ENCODE data around the gene MYOG. TPM values are rescaled to one million over a fixed set of nuclear protein-coding genes. Genes with fewer than 3 reads are reported as not detected.

MYOG gene
- total and polyA plus RNA-seq, 10 donors: not detected

GRCh38 chr1:203050826-203051225 lies 35.0 kb downstream of the MYOG start:
- Histone ChIP-seq H3K4me1 (peaks cover 0 to 18% (median 2%) of the 10 kb centered on the region in 6 donors), H3K27me3 (replicated peaks in 1 of 7) (peaks cover 0 to 38% (median 0%) of the 10 kb centered on the region in 7 donors), H3K27ac (no peak overlapping the region), H3K36me3 (no peaks in the 10 kb centered on the region), H3K4me3 (no peak overlapping the region), H3K9me3 (no peaks in the 10 kb centered on the region)
- 66 to 87% (median 74%) methylated on average over 4 of the region's 4 CpGs for WGBS, 5 donors
- DNase-seq: no peak
- TF ChIP-seq POLR2A (IDR thresholded peaks at IDR 0.05): no peak
- intact Hi-C loops (cut with DNase I; ENCODE audit: low total_unique reads): no loop called here

- TF ChIP-seq POLR2A (IDR thresholded peaks at IDR 0.05) (no peak), POLR2AphosphoS5 (IDR thresholded peaks at IDR 0.05) (no peak), CTCF (IDR thresholded peaks at IDR 0.05 in 8 of 11, conservative IDR thresholded peaks at IDR 0.05 in 3 of 11) (no peak)
- no peaks in the 10 kb centered on the region for H3K36me3 ChIP-seq
- no peak for DNase-seq
- H3K9me3 ChIP-seq: no peaks in the 10 kb centered on the region
- H3K4me3 ChIP-seq: no peak overlapping the region
- 77 to 90% (median 88%) methylated on average over 13 to 14 of the region's 14 CpGs for WGBS, 5 donors
- no peak overlapping the region for H3K27ac ChIP-seq
- peaks cover 0 to 41% (median 0%) of the 10 kb centered on the region in 7 donors for H3K27me3 ChIP-seq (replicated peaks in 1 of 7)
- H3K4me1 ChIP-seq: peaks cover 0 to 20% (median 2%) of the 10 kb centered on the region in 6 donors
- intact Hi-C loops (cut with DNase I; ENCODE audit: low total_unique reads): no loop called here
Observed at GRCh38 chr1:203049576-203050180, 36.1 kb downstream of the MYOG start.

- TF ChIP-seq CTCF (IDR thresholded peaks at IDR 0.05 in 8 of 11, conservative IDR thresholded peaks at IDR 0.05 in 3 of 11): no peak
- no peak for TF ChIP-seq POLR2A (IDR thresholded peaks at IDR 0.05)
- no peak for TF ChIP-seq POLR2AphosphoS5 (IDR thresholded peaks at IDR 0.05)
- Histone ChIP-seq H3K4me3 (no peak overlapping the region), H3K27ac (no peak overlapping the region), H3K36me3 (no peaks in the 10 kb centered on the region), H3K27me3 (replicated peaks in 1 of 7) (peaks cover 0 to 41% (median 0%) of the 10 kb centered on the region in 7 donors), H3K4me1 (peaks cover 0 to 20% (median 2%) of the 10 kb centered on the region in 6 donors), H3K9me3 (no peaks in the 10 kb centered on the region)
- intact Hi-C loops (cut with DNase I; ENCODE audit: low total_unique reads): no loop called here
- DNase-seq: no peak
- WGBS, 5 donors: 86 to 92% (median 89%) methylated on average over 3 to 4 of the region's 4 CpGs
Observed at GRCh38 chr1:203049077-203049476, 36.7 kb downstream of the MYOG start.

GRCh38 chr1:203048555-203049051 lies 37.2 kb downstream of the MYOG start:
- Histone ChIP-seq H3K27ac (no peak overlapping the region), H3K27me3 (replicated peaks in 1 of 7) (peaks cover 0 to 36% (median 0%) of the 10 kb centered on the region in 7 donors), H3K36me3 (no peaks in the 10 kb centered on the region), H3K4me1 (peaks cover 0 to 20% (median 2%) of the 10 kb centered on the region in 6 donors), H3K4me3 (no peak overlapping the region), H3K9me3 (no peaks in the 10 kb centered on the region)
- intact Hi-C loops (cut with DNase I; ENCODE audit: low total_unique reads): no loop called here
- TF ChIP-seq CTCF (IDR thresholded peaks at IDR 0.05 in 8 of 11, conservative IDR thresholded peaks at IDR 0.05 in 3 of 11): no peak
- TF ChIP-seq POLR2AphosphoS5 (IDR thresholded peaks at IDR 0.05): no peak
- WGBS, 5 donors: 82 to 93% (median 83%) methylated on average over 23 of the region's 23 CpGs
- DNase-seq: no peak

All from spleen (tissue), 11 donors.